K562 (cell line): Measurements from ENCODE around the gene IL36RN. TPM values are rescaled to one million over a fixed set of nuclear protein-coding genes. Genes with fewer than 3 reads are reported as not detected.

Experiments
- ATAC-seq: fragments of 200-7000 bp; cut with Tn5 transposase; 3 replicates; pipeline ENCODE4 v1.9.1; 2020; ENCODE audit warnings: moderate library complexity
- BruUV-seq: library from RNA; stranded (reverse); fragments of 400-500 nt; replicated peaks from 2 replicates; lab custom pipeline; 2021; lab: Mats Ljungman, UMichigan
- CTCF ChIA-PET: fragments of 300-600 bp; formaldehyde crosslinking; extraction: SDS; loops from one replicate; lab custom pipeline; 2021; ENCODE audit warnings: low intra/inter-chr PET ratio; lab: Yijun Ruan, JAX
- POLR2A ChIA-PET: fragments of 300-600, 350-650 bp; sonication (Branson Sonifier 250); formaldehyde crosslinking; extraction: SDS; loops from one replicate; lab custom pipeline; 2021; ENCODE audit warnings: antibody characterized with exemption, inconsistent platforms; lab: Yijun Ruan, JAX
- DNase-seq, 4 experiments: peaks; one replicate each; pipeline versions ENCODE4 v3.0.0 to v3.0.0-alpha.2; 2011 to 2018; ENCODE audit warnings: low spot score in 3 of 4, mixed read lengths in 3 of 4; ENCODE audit errors: extremely low read depth in 1 of 4
- FAIRE-seq: peaks from 2 replicates; lab custom pipeline; 2011; peaks lifted over from hg19 to GRCh38; lab: Jason Lieb, UNC
- H2AFZ ChIP-seq: 2 replicates; pipeline ENCODE4 v1.6.0; 2011; ENCODE audit warnings: low read depth, low read length, control low read depth, inconsistent platforms
- H3K27ac ChIP-seq: fragments of 200-600 bp; 3 replicates; pipeline ENCODE4 v1.8.0; 2011; ENCODE audit warnings: low read depth, mild to moderate bottlenecking, control low read depth, inconsistent platforms, low read length, moderate library complexity, mixed read lengths; ENCODE audit errors: extremely low read depth
- H3K27me3 ChIP-seq, 2 experiments: fragments of 300-600 bp in 1 of 2; 2 replicates in 1 of 2; 3 replicates in 1 of 2; pipeline versions ENCODE4 v1.6.0 to v1.8.0; 2011; ENCODE audit warnings: inconsistent platforms in 2 of 2, low read length in 2 of 2, mild to moderate bottlenecking in 1 of 2, mixed read lengths in 1 of 2, moderate library complexity in 1 of 2; ENCODE audit not compliant: control insufficient read depth in 2 of 2, insufficient read depth in 2 of 2
- H3K36me3 ChIP-seq: fragments of 300-600 bp; 3 replicates; pipeline ENCODE4 v1.8.0; 2011; ENCODE audit warnings: mild to moderate bottlenecking, low read length, inconsistent platforms; ENCODE audit not compliant: control insufficient read depth, insufficient read depth
- H3K4me1 ChIP-seq, 2 experiments: fragments of 200-600 bp in 1 of 2; replicated peaks in 1 of 2; 2 replicates in 1 of 2; 3 replicates in 1 of 2; pipeline versions ENCODE4 v1.5.1 to v1.8.0; 2011; ENCODE audit warnings: inconsistent platforms in 2 of 2, low read length in 2 of 2, mild to moderate bottlenecking in 1 of 2, mixed read lengths in 1 of 2, moderate library complexity in 1 of 2; ENCODE audit not compliant: control insufficient read depth in 2 of 2, insufficient read depth in 2 of 2
- H3K4me2 ChIP-seq: 2 replicates; pipeline ENCODE4 v1.6.1; 2011; ENCODE audit warnings: low read length, control low read depth, inconsistent platforms, mixed read lengths; ENCODE audit not compliant: insufficient read depth
- H3K4me3 ChIP-seq: fragments of 200-600 bp; sonication (generic), shearing (Covaris generic); 2 replicates; pipeline ENCODE4 v1.5.1; 2016; ENCODE audit warnings: control low read depth, inconsistent platforms
- H3K79me2 ChIP-seq: fragments of 200-600 bp; 3 replicates; pipeline ENCODE4 v1.8.0; 2011; ENCODE audit warnings: low read length, inconsistent platforms; ENCODE audit not compliant: control insufficient read depth, insufficient read depth
- H3K9ac ChIP-seq, 2 experiments: 2 replicates each; pipeline versions ENCODE4 v1.6.0 to v1.6.1; 2011; ENCODE audit warnings: low read depth in 2 of 2, low read length in 2 of 2, control low read depth in 1 of 2, inconsistent platforms in 1 of 2, mild to moderate bottlenecking in 1 of 2, mixed read lengths in 1 of 2; ENCODE audit not compliant: insufficient read depth in 1 of 2
- H3K9me1 ChIP-seq: one replicate; pipeline ENCODE4 v1.6.0; 2011; ENCODE audit warnings: inconsistent platforms, mild to moderate bottlenecking, low read length, moderate library complexity; ENCODE audit not compliant: control insufficient read depth, insufficient read depth
- H3K9me3 ChIP-seq: replicated peaks from 2 replicates; pipeline ENCODE4 v1.5.1; 2011; ENCODE audit warnings: low read depth, low read length, inconsistent platforms; ENCODE audit not compliant: control insufficient read depth, insufficient read depth
- H4K20me1 ChIP-seq: replicated peaks from 2 replicates; pipeline ENCODE4 v1.6.1; 2011; ENCODE audit warnings: low read length, inconsistent platforms, mixed read lengths; ENCODE audit not compliant: control insufficient read depth, insufficient read depth
- CBFB ChIP-seq: sonication (generic); formaldehyde crosslinking; IDR thresholded peaks from 2 replicates; pipeline ENCODE4 v1.4.0; 2020; ENCODE audit warnings: mild to moderate bottlenecking, missing genetic modification reagents
- JUNB ChIP-seq: fragments of 450-650 bp; formaldehyde crosslinking; conservative IDR thresholded peaks from 2 replicates; pipeline ENCODE4 v1.4.0; 2020; ENCODE audit warnings: mild to moderate bottlenecking
- MTA1 ChIP-seq: fragments of 450-650 bp; IDR thresholded peaks from 2 replicates; pipeline ENCODE4 v1.6.1; 2017; ENCODE audit warnings: borderline replicate concordance
- NR2C2 ChIP-seq, 2 experiments: fragments of 200-800 bp in 1 of 2; sonication (Bioruptor generic) in 1 of 2; sonication (generic) in 1 of 2; formaldehyde crosslinking in 1 of 2; IDR thresholded peaks; 2 replicates each; pipeline versions ENCODE4 v1.6.1 to v1.8.0; 2016 to 2022; ENCODE audit warnings: mild to moderate bottlenecking in 1 of 2, missing compliant biosample characterization in 1 of 2, missing genetic modification characterization in 1 of 2, missing genetic modification reagents in 1 of 2
- POLR2AphosphoS2 ChIP-seq: IDR thresholded peaks from 2 replicates; pipeline ENCODE4 v1.6.1; 2012; ENCODE audit warnings: low read length, improper control_type of control experiment
- POLR2AphosphoS5 ChIP-seq: IDR thresholded peaks from 2 replicates; pipeline ENCODE4 v1.6.1; 2011; ENCODE audit warnings: mild to moderate bottlenecking, low read depth, low read length, moderate library complexity; ENCODE audit not compliant: control insufficient read depth, insufficient read depth
- RFX5 ChIP-seq: IDR thresholded peaks from 2 replicates; pipeline ENCODE4 v1.6.1; 2011; ENCODE audit warnings: low read depth, mild to moderate bottlenecking, improper control_type of control experiment, low read length
- TEAD4 ChIP-seq, 2 experiments: sonication (generic) in 1 of 2; formaldehyde crosslinking in 1 of 2; IDR thresholded peaks; 2 replicates each; pipeline versions ENCODE4 v1.6.1 to v1.8.0; 2012 to 2022; ENCODE audit warnings: borderline replicate concordance in 1 of 2, inconsistent platforms in 1 of 2, low read length in 1 of 2, mild to moderate bottlenecking in 1 of 2, missing genetic modification reagents in 1 of 2
- THAP12 ChIP-seq: fragments of 250-450 bp; sonication (Bioruptor Pico); IDR thresholded peaks from 2 replicates; pipeline ENCODE4 v1.9.0; 2021; ENCODE audit warnings: mild to moderate bottlenecking, inconsistent platforms
- U2AF2 ChIP-seq: fragments of 200-400 bp; formaldehyde crosslinking; optimal IDR thresholded peaks from 2 replicates; pipeline ENCODE3; 2017; ENCODE audit warnings: low read depth, mild to moderate bottlenecking, low read length
- ZFX ChIP-seq: sonication (generic); formaldehyde crosslinking; IDR thresholded peaks from 2 replicates; pipeline ENCODE4 v1.8.0; 2022; ENCODE audit warnings: mild to moderate bottlenecking, missing genetic modification reagents, moderate library complexity
- ZNF184 ChIP-seq: sonication (generic); formaldehyde crosslinking; IDR thresholded peaks from 2 replicates; pipeline ENCODE4 v1.5.0; 2020; ENCODE audit warnings: missing genetic modification reagents
- ZNF384 ChIP-seq: IDR thresholded peaks from 2 replicates; pipeline ENCODE4 v1.6.1; 2012; ENCODE audit warnings: low read depth, low read length, improper control_type of control experiment
- WGBS: fragments of 100-300 bp; shearing (Covaris generic); methylation state at CpG from one replicate; pipeline ENCODE4 v1.1.6; 2016; ENCODE audit warnings: low coverage, mixed read lengths; ENCODE audit not compliant: insufficient coverage; ENCODE audit errors: missing lambda C conversion rate; 5-methylcytosine and 5-hydroxymethylcytosine counted together
- in situ Hi-C: fragments of 300-500 bp; cut with MboI; formaldehyde crosslinking; loops from 4 replicates; pipeline ENCODE4 v1.15.0; 2018; ENCODE audit warnings: inconsistent platforms, mixed read lengths
- intact Hi-C: fragments of 100-400 bp; cut with micrococcal nuclease; formaldehyde crosslinking; loops from 2 replicates; pipeline ENCODE4 v1.14.2; 2022
- polyA plus RNA-seq, 8 experiments: library from polyadenylated mRNA; depleted of rRNA in 4 of 8; stranded (reverse) in 5 of 8; unstranded in 3 of 8; fragments of >200 nt; fragmentation: Nextera tagmentation in 2 of 8; fragmentation: Illumina TruSeq in 1 of 8; extraction: Ambion mirVana in 2 of 8; extraction: Trizol in 1 of 8; gene quantifications; 2 replicates each; pipeline versions ENCODE4 v1.2.1 to v1.2.3, GENCODE V29; 2011 to 2014; ENCODE audit warnings: inconsistent platforms in 1 of 8, missing spikeins in 1 of 8
- total RNA-seq, 7 experiments: library from RNA; depleted of rRNA in 6 of 7; stranded (reverse); fragments of >200 nt in 6 of 7; fragmentation: Illumina TruSeq in 2 of 7; extraction: Trizol in 2 of 7; gene quantifications; 2 replicates each; pipeline versions ENCODE4 v1.2.1 to v1.2.3, GENCODE V29; 2011 to 2021; ENCODE audit warnings: low replicate concordance in 1 of 7
- TF ChIP-seq, protein P1 (sequence below): sonication (generic); formaldehyde crosslinking; IDR thresholded peaks from 2 replicates; pipeline ENCODE4 v1.4.0; 2020; ENCODE audit warnings: mild to moderate bottlenecking, missing genetic modification reagents
- TF ChIP-seq, protein P2 (sequence below): fragments of 250-450 bp; sonication (Bioruptor Pico); IDR thresholded peaks from 2 replicates; pipeline ENCODE4 v1.4.0; 2020; ENCODE audit warnings: mild to moderate bottlenecking, moderate library complexity

Gene IL36RN
- total and polyA plus RNA-seq, 9 of the 15 experiments (the other 6 are each of a cell fraction or from before 2014, with no cell fraction given): not detected

DNA sequence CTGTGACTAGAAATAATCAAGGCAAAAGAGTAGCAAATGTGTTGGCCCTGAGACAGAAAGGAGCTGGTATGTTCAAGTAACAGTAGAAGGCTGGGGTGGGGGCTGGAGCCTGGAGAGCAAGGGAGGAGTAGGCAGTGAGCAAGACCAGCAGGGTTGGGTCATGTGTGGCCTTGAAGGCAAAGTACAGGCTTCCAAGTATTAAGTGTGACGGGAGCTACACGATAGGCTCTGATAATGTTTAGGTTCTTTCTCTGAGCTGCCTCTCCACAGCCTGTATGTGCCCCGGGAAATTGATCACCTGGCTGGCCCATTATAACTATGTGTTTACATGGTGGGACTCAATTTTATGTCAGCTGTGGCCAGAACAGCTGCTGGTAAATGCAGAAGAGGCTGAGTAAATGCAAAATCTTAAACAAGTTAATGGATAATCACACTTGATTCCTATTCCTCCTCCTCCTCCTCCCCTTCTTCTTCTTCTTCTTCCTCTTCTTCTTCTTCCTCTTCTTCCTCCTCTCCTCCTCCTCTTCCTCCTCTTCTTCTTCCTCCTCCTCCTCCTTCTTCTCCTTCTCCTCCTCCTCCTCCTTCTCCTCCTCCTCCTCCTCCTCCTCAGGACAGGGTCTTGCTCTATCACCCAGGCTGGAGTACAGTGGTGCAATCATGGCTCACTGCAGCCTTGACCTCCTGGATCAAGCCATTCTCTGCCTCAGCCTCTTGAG is 18.1 kb downstream of the IL36RN start:
- no peak overlapping the region for H3K4me2 ChIP-seq
- no TSS peak for BruUV-seq
- no peak overlapping the region for H3K27ac ChIP-seq
- H3K9me3 ChIP-seq: no peaks in the 10 kb centered on the region
- no peaks in the 10 kb centered on the region for H3K36me3 ChIP-seq
- intact Hi-C loops (no loop called here), in situ Hi-C loops (no loop called here)
- no peak overlapping the region for H3K9ac ChIP-seq
- H3K4me1 ChIP-seq: no peaks in the 10 kb centered on the region
- CTCF ChIA-PET: no interaction called here
- 2% methylated on average over 3 of the region's 3 CpGs for WGBS
- no peaks in the 10 kb centered on the region for H3K79me2 ChIP-seq
- H3K4me3 ChIP-seq: no peak overlapping the region
- DNase-seq (no peak), FAIRE-seq (no peak), ATAC-seq (no peak)
- H2AFZ ChIP-seq: no peak overlapping the region
- POLR2A ChIA-PET: interaction anchor here (0.5 to 2.0 kb wide), 7 partner anchors 11 to 118 kb away, joined by 3 to 5 read pairs (median 3); no protein-coding TSS in a partner anchor
- H4K20me1 ChIP-seq: no peaks in the 10 kb centered on the region; the same call in 1 of the 2 replicates
- H3K9me1 ChIP-seq: no peaks in the 10 kb centered on the region
- H3K27me3 ChIP-seq: peaks cover 15 to 21% of the 10 kb centered on the region in 2 experiments; a peak in 4 of 5 replicates
- no peak for TF ChIP-seq NR2C2 (CRISPR knock-in tag; IDR thresholded peaks at IDR 0.05)
- TF ChIP-seq NR2C2 (tag; IDR thresholded peaks at IDR 0.05): no peak
- TF ChIP-seq, protein P1, sequence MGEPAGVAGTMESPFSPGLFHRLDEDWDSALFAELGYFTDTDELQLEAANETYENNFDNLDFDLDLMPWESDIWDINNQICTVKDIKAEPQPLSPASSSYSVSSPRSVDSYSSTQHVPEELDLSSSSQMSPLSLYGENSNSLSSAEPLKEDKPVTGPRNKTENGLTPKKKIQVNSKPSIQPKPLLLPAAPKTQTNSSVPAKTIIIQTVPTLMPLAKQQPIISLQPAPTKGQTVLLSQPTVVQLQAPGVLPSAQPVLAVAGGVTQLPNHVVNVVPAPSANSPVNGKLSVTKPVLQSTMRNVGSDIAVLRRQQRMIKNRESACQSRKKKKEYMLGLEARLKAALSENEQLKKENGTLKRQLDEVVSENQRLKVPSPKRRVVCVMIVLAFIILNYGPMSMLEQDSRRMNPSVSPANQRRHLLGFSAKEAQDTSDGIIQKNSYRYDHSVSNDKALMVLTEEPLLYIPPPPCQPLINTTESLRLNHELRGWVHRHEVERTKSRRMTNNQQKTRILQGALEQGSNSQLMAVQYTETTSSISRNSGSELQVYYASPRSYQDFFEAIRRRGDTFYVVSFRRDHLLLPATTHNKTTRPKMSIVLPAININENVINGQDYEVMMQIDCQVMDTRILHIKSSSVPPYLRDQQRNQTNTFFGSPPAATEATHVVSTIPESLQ (CRISPR knock-in tag): no peak
- TF ChIP-seq RFX5: no peak
- TF ChIP-seq U2AF2: no peak
- TF ChIP-seq ZFX (CRISPR knock-in tag): no peak
- no peak for TF ChIP-seq JUNB (CRISPR knock-in tag)
- no peak for TF ChIP-seq ZNF384
- TF ChIP-seq THAP12 (CRISPR knock-in tag): no peak
- TF ChIP-seq, protein P2, sequence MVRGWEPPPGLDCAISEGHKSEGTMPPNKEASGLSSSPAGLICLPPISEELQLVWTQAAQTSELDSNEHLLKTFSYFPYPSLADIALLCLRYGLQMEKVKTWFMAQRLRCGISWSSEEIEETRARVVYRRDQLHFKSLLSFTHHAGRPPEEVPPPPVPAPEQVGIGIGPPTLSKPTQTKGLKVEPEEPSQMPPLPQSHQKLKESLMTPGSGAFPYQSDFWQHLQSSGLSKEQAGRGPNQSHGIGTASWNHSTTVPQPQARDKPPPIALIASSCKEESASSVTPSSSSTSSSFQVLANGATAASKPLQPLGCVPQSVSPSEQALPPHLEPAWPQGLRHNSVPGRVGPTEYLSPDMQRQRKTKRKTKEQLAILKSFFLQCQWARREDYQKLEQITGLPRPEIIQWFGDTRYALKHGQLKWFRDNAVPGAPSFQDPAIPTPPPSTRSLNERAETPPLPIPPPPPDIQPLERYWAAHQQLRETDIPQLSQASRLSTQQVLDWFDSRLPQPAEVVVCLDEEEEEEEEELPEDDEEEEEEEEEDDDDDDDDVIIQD (CRISPR knock-in tag): no peak
- no peak for TF ChIP-seq MTA1
- TF ChIP-seq POLR2AphosphoS2: no peak
- TF ChIP-seq POLR2AphosphoS5: no peak
- TF ChIP-seq ZNF184 (CRISPR knock-in tag): no peak
- TF ChIP-seq CBFB (CRISPR knock-in tag): no peak
- no peak for TF ChIP-seq TEAD4 (IDR thresholded peaks at IDR 0.05; ENCODE audit: low read length)
- no peak for TF ChIP-seq TEAD4 (CRISPR knock-in tag; IDR thresholded peaks at IDR 0.05; ENCODE audit: borderline replicate concordance)
